Stimulated activated naive CD8-positive, alpha-beta T cell treated with anti-CD3 and anti-CD28 coated beads, Interleukin-15, Interleukin-2, amounts not matched to agents 100 ng/mL and 50 ng/mL, for 24 hours (primary cell): ENCODE data around the gene ZIC2.
"Not testable (repeated sequence)": the region's sequence is repeated elsewhere in the genome, so short reads cannot be mapped to it uniquely, and the experiment has no call there.

Experiments used
- H3K27ac Mint-ChIP-seq: one replicate; pipeline ENCODE4 v1.8.0; 2021; ENCODE audit warnings: mild to moderate bottlenecking, mixed read lengths
- H3K27me3 Mint-ChIP-seq: one replicate; pipeline ENCODE4 v1.8.0; 2021; ENCODE audit warnings: mixed read lengths
- H3K36me3 Mint-ChIP-seq: one replicate; pipeline ENCODE4 v1.8.0; 2021; ENCODE audit warnings: low read depth, mixed read lengths
- H3K4me1 Mint-ChIP-seq: one replicate; pipeline ENCODE4 v1.8.0; 2021; ENCODE audit warnings: low read depth, mixed read lengths
- H3K4me3 Mint-ChIP-seq: one replicate; pipeline ENCODE4 v1.8.0; 2021; ENCODE audit warnings: mild to moderate bottlenecking, mixed read lengths
- H3K9me3 Mint-ChIP-seq: one replicate; pipeline ENCODE4 v1.8.0; 2021; ENCODE audit warnings: mixed read lengths

ZIC2 gene

GRCh38 chr13:99981735-99982035 is at the start of gene ZIC2:
Gene ZIC2 (plus strand): TSS chr13:99981784. CDS start chr13:99982065, 281 bp downstream.
- H3K27ac Mint-ChIP-seq: no peak within 1 kb of the TSS
- peaks cover 61% of the 10 kb centered on the region for H3K27me3 Mint-ChIP-seq
- no peaks in the 10 kb centered on the region for H3K9me3 Mint-ChIP-seq
- peaks cover 10% of the 10 kb centered on the region for H3K36me3 Mint-ChIP-seq
- H3K4me1 Mint-ChIP-seq: peaks cover 28% of the 10 kb centered on the region
- H3K4me3 Mint-ChIP-seq: no peak within 1 kb of the TSS

- no peak overlapping the region for H3K4me3 Mint-ChIP-seq
- H3K27ac Mint-ChIP-seq: no peak overlapping the region
- H3K36me3 Mint-ChIP-seq: no peaks in the 10 kb centered on the region
- H3K9me3 Mint-ChIP-seq: no peaks in the 10 kb centered on the region
- no peaks in the 10 kb centered on the region for H3K4me1 Mint-ChIP-seq
- H3K27me3 Mint-ChIP-seq: peaks cover 30% of the 10 kb centered on the region
Measured at GRCh38 chr13:99932912-99933311, 48.7 kb upstream of the ZIC2 start.

- H3K4me1 Mint-ChIP-seq: no peaks in the 10 kb centered on the region
- no peak overlapping the region for H3K27ac Mint-ChIP-seq
- no peaks in the 10 kb centered on the region for H3K36me3 Mint-ChIP-seq
- H3K27me3 Mint-ChIP-seq: peaks cover 34% of the 10 kb centered on the region
- no peaks in the 10 kb centered on the region for H3K9me3 Mint-ChIP-seq
- no peak overlapping the region for H3K4me3 Mint-ChIP-seq
Measured at GRCh38 chr13:99935772-99936171, 45.8 kb upstream of the ZIC2 start.

GRCh38 chr13:99938635-99939034 is 42.9 kb upstream of the ZIC2 start:
- Mint-ChIP-seq H3K36me3 (no peaks in the 10 kb centered on the region), H3K27ac (no peak overlapping the region), H3K9me3 (no peaks in the 10 kb centered on the region), H3K4me1 (no peaks in the 10 kb centered on the region), H3K27me3 (peaks cover 38% of the 10 kb centered on the region), H3K4me3 (no peak overlapping the region)

GRCh38 chr13:99941086-99941485 is 40.5 kb upstream of the ZIC2 start:
- Mint-ChIP-seq H3K4me3 (no peak overlapping the region), H3K4me1 (no peaks in the 10 kb centered on the region), H3K36me3 (no peaks in the 10 kb centered on the region), H3K27me3 (peaks cover 36% of the 10 kb centered on the region), H3K9me3 (no peaks in the 10 kb centered on the region), H3K27ac (no peak overlapping the region)

- Mint-ChIP-seq H3K9me3 (no peaks in the 10 kb centered on the region), H3K36me3 (no peaks in the 10 kb centered on the region), H3K27ac (no peak overlapping the region), H3K4me3 (no peak overlapping the region), H3K4me1 (no peaks in the 10 kb centered on the region), H3K27me3 (peaks cover 35% of the 10 kb centered on the region)
Measured at GRCh38 chr13:99941911-99942310, 39.7 kb upstream of the ZIC2 start.

GRCh38 chr13:99944102-99944501 is 37.5 kb upstream of the ZIC2 start:
- Mint-ChIP-seq H3K36me3 (no peaks in the 10 kb centered on the region), H3K4me1 (no peaks in the 10 kb centered on the region), H3K27me3 (peaks cover 47% of the 10 kb centered on the region), H3K27ac (no peak overlapping the region), H3K9me3 (no peaks in the 10 kb centered on the region), H3K4me3 (no peak overlapping the region)

- Mint-ChIP-seq H3K4me3 (no peak overlapping the region), H3K9me3 (no peaks in the 10 kb centered on the region), H3K4me1 (no peaks in the 10 kb centered on the region), H3K27me3 (peaks cover 49% of the 10 kb centered on the region), H3K36me3 (no peaks in the 10 kb centered on the region), H3K27ac (no peak overlapping the region)
Measured at GRCh38 chr13:99944606-99945005, 37.0 kb upstream of the ZIC2 start.

- H3K9me3 Mint-ChIP-seq, H3K27ac Mint-ChIP-seq, H3K4me3 Mint-ChIP-seq, H3K36me3 Mint-ChIP-seq, H3K4me1 Mint-ChIP-seq: not testable (repeated sequence)
- peaks cover 59% of the 10 kb centered on the region for H3K27me3 Mint-ChIP-seq
Measured at GRCh38 chr13:99945515-99945914, 36.1 kb upstream of the ZIC2 start.

GRCh38 chr13:99947666-99948065 is 33.9 kb upstream of the ZIC2 start:
- H3K9me3 Mint-ChIP-seq: no peaks in the 10 kb centered on the region
- H3K27me3 Mint-ChIP-seq: peaks cover 69% of the 10 kb centered on the region
- H3K4me3 Mint-ChIP-seq: no peak overlapping the region
- no peaks in the 10 kb centered on the region for H3K4me1 Mint-ChIP-seq
- no peaks in the 10 kb centered on the region for H3K36me3 Mint-ChIP-seq
- no peak overlapping the region for H3K27ac Mint-ChIP-seq

- peaks cover 75% of the 10 kb centered on the region for H3K27me3 Mint-ChIP-seq
- no peaks in the 10 kb centered on the region for H3K4me1 Mint-ChIP-seq
Measured at GRCh38 chr13:99948411-99948810, 33.2 kb upstream of the ZIC2 start.

GRCh38 chr13:99948907-99949678 is 32.5 kb upstream of the ZIC2 start:
- H3K4me1 Mint-ChIP-seq: no peaks in the 10 kb centered on the region
- H3K27ac Mint-ChIP-seq: no peak overlapping the region
- H3K36me3 Mint-ChIP-seq: no peaks in the 10 kb centered on the region
- no peak overlapping the region for H3K4me3 Mint-ChIP-seq
- H3K27me3 Mint-ChIP-seq: peaks cover 76% of the 10 kb centered on the region
- H3K9me3 Mint-ChIP-seq: no peaks in the 10 kb centered on the region

More at GRCh38 chr13:99948411-99948810, 33.2 kb upstream of the ZIC2 start:
- H3K36me3 Mint-ChIP-seq: no peaks in the 10 kb centered on the region
- no peaks in the 10 kb centered on the region for H3K9me3 Mint-ChIP-seq
- no peak overlapping the region for H3K27ac Mint-ChIP-seq
- H3K4me3 Mint-ChIP-seq: no peak overlapping the region

- H3K4me1 Mint-ChIP-seq: no peaks in the 10 kb centered on the region
- H3K36me3 Mint-ChIP-seq: no peaks in the 10 kb centered on the region
- H3K27ac Mint-ChIP-seq: no peak overlapping the region
- H3K4me3 Mint-ChIP-seq: no peak overlapping the region
- H3K27me3 Mint-ChIP-seq: peaks cover 77% of the 10 kb centered on the region
- no peaks in the 10 kb centered on the region for H3K9me3 Mint-ChIP-seq
Measured at GRCh38 chr13:99949679-99950413, 31.7 kb upstream of the ZIC2 start.

GRCh38 chr13:99951666-99952065 is 29.9 kb upstream of the ZIC2 start:
- not testable (repeated sequence) for H3K9me3 Mint-ChIP-seq, H3K4me3 Mint-ChIP-seq, H3K27ac Mint-ChIP-seq, H3K36me3 Mint-ChIP-seq, H3K4me1 Mint-ChIP-seq
- peaks cover 88% of the 10 kb centered on the region for H3K27me3 Mint-ChIP-seq

- Mint-ChIP-seq H3K4me1 (peaks cover 9% of the 10 kb centered on the region), H3K9me3 (no peaks in the 10 kb centered on the region), H3K27me3 (peaks cover 86% of the 10 kb centered on the region), H3K4me3 (no peak overlapping the region), H3K36me3 (no peaks in the 10 kb centered on the region), H3K27ac (no peak overlapping the region)
Measured at GRCh38 chr13:99953138-99953755, 28.3 kb upstream of the ZIC2 start.
